HG03139 (cell line): Measurements from ENCODE around the gene CDC6.

Experiments used
- ATAC-seq: cut with Tn5 transposase; IDR thresholded peaks from one replicate; pipeline ENCODE4 v1.9.1; 2021; ENCODE audit not compliant: unreplicated experiment

The CDC6 gene

GRCh38 chr17:40321961-40322357 is 34.3 kb downstream of the CDC6 start:
- ATAC-seq, result no peak

GRCh38 chr17:40322358-40323315 is 35.0 kb downstream of the CDC6 start:
- no peak for ATAC-seq

GRCh38 chr17:40323391-40324381 is 36.0 kb downstream of the CDC6 start:
- ATAC-seq, result no peak

GRCh38 chr17:40325156-40326013 is 37.7 kb downstream of the CDC6 start:
- no peak for ATAC-seq

GRCh38 chr17:40326014-40326831 is 38.5 kb downstream of the CDC6 start:
- ATAC-seq, result no peak

GRCh38 chr17:40326832-40327199 is 39.1 kb downstream of the CDC6 start:
- no peak for ATAC-seq

GRCh38 chr17:40327244-40327729 is 39.6 kb downstream of the CDC6 start:
- no peak for ATAC-seq

GRCh38 chr17:40327735-40328385 is 40.2 kb downstream of the CDC6 start:
- no peak for ATAC-seq

- no peak for ATAC-seq
Observed at GRCh38 chr17:40328386-40328766, 40.7 kb downstream of the CDC6 start.

GRCh38 chr17:40329839-40330794 is 42.4 kb downstream of the CDC6 start:
- ATAC-seq, result no peak

GRCh38 chr17:40330850-40331470 is 43.3 kb downstream of the CDC6 start:
- ATAC-seq, result no peak

- no peak for ATAC-seq
Observed at GRCh38 chr17:40331743-40332641, 44.3 kb downstream of the CDC6 start.

- no peak for ATAC-seq
Observed at GRCh38 chr17:40333781-40334448, 46.2 kb downstream of the CDC6 start.

GRCh38 chr17:40335620-40336019 is 47.9 kb downstream of the CDC6 start:
- no peak for ATAC-seq

- ATAC-seq, result no peak
Observed at GRCh38 chr17:40337351-40337750, 49.7 kb downstream of the CDC6 start.

- ATAC-seq, result no peak
Observed at GRCh38 chr17:40338058-40338457, 50.4 kb downstream of the CDC6 start.
